Body of pancreas (tissue), 4 donors: ENCODE data around the gene CBFA2T3.

Experiments used
- CTCF ChIP-seq, 7 experiments: fragments of 450-650 bp in 4 of 7; fragments of 200-600 bp in 3 of 7; sonication (generic) in 3 of 7; IDR thresholded peaks; one replicate each; pipeline ENCODE4 v1.5.1; 2016 to 2019; ENCODE audit warnings: antibody characterized with exemption in 7 of 7
- POLR2A ChIP-seq, 3 donors: fragments of 450-650 bp; IDR thresholded peaks; one replicate each; pipeline ENCODE4 v1.6.1; 2016; ENCODE audit warnings: antibody characterized with exemption in 3 of 3, mild to moderate bottlenecking in 2 of 3

- no peak for TF ChIP-seq CTCF (IDR thresholded peaks at IDR 0.05)
- no peak for TF ChIP-seq POLR2A (IDR thresholded peaks at IDR 0.05)
Observed at GRCh38 chr16:89022051-89022836, 45.2 kb upstream of the CBFA2T3 start.
